ENCODE measurements around the gene RASGRF1.

DNA sequence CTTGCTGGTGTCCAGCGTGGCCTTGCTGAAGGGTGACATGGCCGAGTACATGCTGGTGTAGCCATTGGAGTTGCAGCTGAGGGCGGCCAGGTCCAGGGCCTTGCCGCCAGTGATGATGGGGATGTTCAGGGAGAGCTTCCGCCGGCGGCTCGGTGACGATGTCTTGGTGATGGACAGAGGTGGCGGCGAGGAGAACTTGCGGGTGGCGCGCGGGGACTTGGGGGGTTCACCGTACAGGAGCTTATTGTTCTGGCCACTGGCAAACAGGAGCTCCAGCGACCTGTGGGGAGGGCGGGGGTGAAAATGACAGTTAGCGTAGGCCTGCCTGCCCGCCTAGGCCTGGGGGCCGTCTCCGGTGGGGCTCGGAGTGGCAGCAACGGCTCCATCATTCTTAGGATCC lies 86.7 kb downstream of the RASGRF1 start:
- no peak for TF ChIP-seq POLR2A (IDR thresholded peaks at IDR 0.05)
- TF ChIP-seq, protein P1, sequence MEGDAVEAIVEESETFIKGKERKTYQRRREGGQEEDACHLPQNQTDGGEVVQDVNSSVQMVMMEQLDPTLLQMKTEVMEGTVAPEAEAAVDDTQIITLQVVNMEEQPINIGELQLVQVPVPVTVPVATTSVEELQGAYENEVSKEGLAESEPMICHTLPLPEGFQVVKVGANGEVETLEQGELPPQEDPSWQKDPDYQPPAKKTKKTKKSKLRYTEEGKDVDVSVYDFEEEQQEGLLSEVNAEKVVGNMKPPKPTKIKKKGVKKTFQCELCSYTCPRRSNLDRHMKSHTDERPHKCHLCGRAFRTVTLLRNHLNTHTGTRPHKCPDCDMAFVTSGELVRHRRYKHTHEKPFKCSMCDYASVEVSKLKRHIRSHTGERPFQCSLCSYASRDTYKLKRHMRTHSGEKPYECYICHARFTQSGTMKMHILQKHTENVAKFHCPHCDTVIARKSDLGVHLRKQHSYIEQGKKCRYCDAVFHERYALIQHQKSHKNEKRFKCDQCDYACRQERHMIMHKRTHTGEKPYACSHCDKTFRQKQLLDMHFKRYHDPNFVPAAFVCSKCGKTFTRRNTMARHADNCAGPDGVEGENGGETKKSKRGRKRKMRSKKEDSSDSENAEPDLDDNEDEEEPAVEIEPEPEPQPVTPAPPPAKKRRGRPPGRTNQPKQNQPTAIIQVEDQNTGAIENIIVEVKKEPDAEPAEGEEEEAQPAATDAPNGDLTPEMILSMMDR (IDR thresholded peaks at IDR 0.05 in 4 of 5, conservative IDR thresholded peaks at IDR 0.05 in 1 of 5) = no peak
